ENCODE data around the gene ARHGEF19. TPM values are rescaled to one million over a fixed set of nuclear protein-coding genes. Genes with fewer than 3 reads are reported as not detected.

Gene ARHGEF19
- total RNA-seq, 1 donor from 2014 or later: 5.7 TPM

GRCh38 chr1:16178596-16179497 is 33.6 kb downstream of the ARHGEF19 start:
- TF ChIP-seq EZH2 (IDR thresholded peaks at IDR 0.05; ENCODE audit: insufficient read depth, low read length): no peak
- TF ChIP-seq CTCF (IDR thresholded peaks at IDR 0.05; ENCODE audit: insufficient read depth, low read depth, low read length): no peak

DNA sequence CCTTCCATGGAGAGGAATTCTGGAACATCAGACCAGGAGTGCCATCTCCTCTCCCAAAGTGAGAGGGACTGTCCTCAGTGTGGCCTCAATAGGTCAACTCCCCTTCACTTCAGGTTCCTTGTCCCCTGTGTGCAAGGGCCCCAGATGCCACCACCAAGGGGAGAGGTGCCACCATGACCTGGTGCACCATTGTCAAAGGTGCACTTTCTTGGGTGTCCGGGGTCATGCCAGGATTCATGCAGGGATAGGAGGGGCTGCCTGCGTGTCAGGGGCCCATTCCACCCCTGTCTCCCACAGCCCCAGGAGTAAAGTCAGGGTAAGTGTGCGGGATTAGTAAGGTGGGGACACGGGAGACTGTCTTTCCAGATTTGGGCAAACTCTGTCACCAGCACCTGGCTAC is 35.1 kb downstream of the ARHGEF19 start:
- Mint-ChIP-seq H3K27ac (ENCODE audit: unreplicated experiment) (no peak overlapping the region), H3K9me3 (ENCODE audit: unreplicated experiment) (no peaks in the 10 kb centered on the region), H3K27me3 (ENCODE audit: low read depth, unreplicated experiment) (no peaks in the 10 kb centered on the region), H3K4me3 (ENCODE audit: unreplicated experiment) (no peak overlapping the region), H3K4me1 (ENCODE audit: low read depth, unreplicated experiment) (peaks cover 44% of the 10 kb centered on the region), H3K36me3 (ENCODE audit: low read depth, unreplicated experiment) (no peaks in the 10 kb centered on the region)
- H4K20me1 ChIP-seq (ENCODE audit: insufficient read depth, low read length): no peaks in the 10 kb centered on the region
- no peaks in the 10 kb centered on the region for H3K79me2 ChIP-seq (ENCODE audit: insufficient read depth, low read length)
- no peaks in the 10 kb centered on the region for H3K36me3 ChIP-seq (ENCODE audit: insufficient read depth, low read length)
- DNase-seq (ENCODE audit: low read depth) (no peak), FAIRE-seq (no peak)
- TF ChIP-seq EZH2 (IDR thresholded peaks at IDR 0.05; ENCODE audit: insufficient read depth, low read length) (no peak), CTCF (IDR thresholded peaks at IDR 0.05; ENCODE audit: insufficient read depth, low read depth, low read length) (no peak)
- H3K9me3 ChIP-seq (ENCODE audit: insufficient read depth, low read depth, low read length): no peaks in the 10 kb centered on the region
- H3K4me2 ChIP-seq (ENCODE audit: low read length): no peak overlapping the region
- H2AFZ ChIP-seq (ENCODE audit: low read depth, low read length): no peak overlapping the region
- H3K27me3 ChIP-seq (ENCODE audit: insufficient read depth, low read length): no peaks in the 10 kb centered on the region
- H3K27ac ChIP-seq (ENCODE audit: low read depth, low read length): no peak overlapping the region
- H3K9ac ChIP-seq (ENCODE audit: low read length): no peak overlapping the region
- H3K4me1 ChIP-seq (ENCODE audit: insufficient read depth, low read length): peaks cover 68% of the 10 kb centered on the region
- no peak overlapping the region for H3K4me3 ChIP-seq (ENCODE audit: insufficient read depth, low read depth, low read length)

More at GRCh38 chr1:16178596-16179497, 33.6 kb downstream of the ARHGEF19 start:
- peak overlapping the region; percentile 64 for H3K27ac Mint-ChIP-seq (ENCODE audit: unreplicated experiment)
- FAIRE-seq (no peak), DNase-seq (ENCODE audit: low read depth) (no peak)
- Histone ChIP-seq H3K36me3 (ENCODE audit: insufficient read depth, low read length) (no peaks in the 10 kb centered on the region), H4K20me1 (ENCODE audit: insufficient read depth, low read length) (no peaks in the 10 kb centered on the region), H3K79me2 (ENCODE audit: insufficient read depth, low read length) (no peaks in the 10 kb centered on the region), H3K27me3 (ENCODE audit: insufficient read depth, low read length) (no peaks in the 10 kb centered on the region), H3K9me3 (ENCODE audit: insufficient read depth, low read depth, low read length) (no peaks in the 10 kb centered on the region), H3K27ac (ENCODE audit: low read depth, low read length) (no peak overlapping the region), H3K4me1 (ENCODE audit: insufficient read depth, low read length) (peaks cover 66% of the 10 kb centered on the region), H3K4me2 (ENCODE audit: low read length) (no peak overlapping the region), H3K4me3 (ENCODE audit: insufficient read depth, low read depth, low read length) (no peak overlapping the region), H2AFZ (ENCODE audit: low read depth, low read length) (no peak overlapping the region), H3K9ac (ENCODE audit: low read length) (no peak overlapping the region)
- H3K4me1 Mint-ChIP-seq (ENCODE audit: low read depth, unreplicated experiment): peaks cover 44% of the 10 kb centered on the region
- H3K36me3 Mint-ChIP-seq (ENCODE audit: low read depth, unreplicated experiment): no peaks in the 10 kb centered on the region
- no peaks in the 10 kb centered on the region for H3K9me3 Mint-ChIP-seq (ENCODE audit: unreplicated experiment)
- H3K27me3 Mint-ChIP-seq (ENCODE audit: low read depth, unreplicated experiment): no peaks in the 10 kb centered on the region
- H3K4me3 Mint-ChIP-seq (ENCODE audit: unreplicated experiment): peak overlapping the region; percentile 45

- Histone ChIP-seq H3K27me3 (ENCODE audit: insufficient read depth, low read length) (no peaks in the 10 kb centered on the region), H2AFZ (ENCODE audit: low read depth, low read length) (no peak overlapping the region), H3K36me3 (ENCODE audit: insufficient read depth, low read length) (no peaks in the 10 kb centered on the region), H3K9ac (ENCODE audit: low read length) (peak overlapping the region; percentile 72), H4K20me1 (ENCODE audit: insufficient read depth, low read length) (no peaks in the 10 kb centered on the region), H3K27ac (ENCODE audit: low read depth, low read length) (peak overlapping the region; percentile 84), H3K4me1 (ENCODE audit: insufficient read depth, low read length) (peaks cover 62% of the 10 kb centered on the region), H3K4me3 (ENCODE audit: insufficient read depth, low read depth, low read length) (no peak overlapping the region), H3K79me2 (ENCODE audit: insufficient read depth, low read length) (no peaks in the 10 kb centered on the region), H3K4me2 (ENCODE audit: low read length) (peak overlapping the region; percentile 78), H3K9me3 (ENCODE audit: insufficient read depth, low read depth, low read length) (no peaks in the 10 kb centered on the region)
- Mint-ChIP-seq H3K4me3 (ENCODE audit: unreplicated experiment) (no peak overlapping the region), H3K9me3 (ENCODE audit: unreplicated experiment) (no peaks in the 10 kb centered on the region), H3K36me3 (ENCODE audit: low read depth, unreplicated experiment) (no peaks in the 10 kb centered on the region), H3K4me1 (ENCODE audit: low read depth, unreplicated experiment) (peaks cover 38% of the 10 kb centered on the region), H3K27ac (ENCODE audit: unreplicated experiment) (no peak overlapping the region), H3K27me3 (ENCODE audit: low read depth, unreplicated experiment) (no peaks in the 10 kb centered on the region)
- DNase-seq (ENCODE audit: low read depth) (no peak), FAIRE-seq (no peak)
- TF ChIP-seq CTCF (IDR thresholded peaks at IDR 0.05; ENCODE audit: insufficient read depth, low read depth, low read length): no peak
- TF ChIP-seq EZH2 (IDR thresholded peaks at IDR 0.05; ENCODE audit: insufficient read depth, low read length): no peak
These were observed 35.8 kb downstream of the ARHGEF19 start for GRCh38 chr1:16176653-16177052.
